ENCODE results near the gene HNRNPA2B1. TPM values are rescaled to one million over a fixed set of nuclear protein-coding genes. Genes with fewer than 3 reads are reported as not detected.

HNRNPA2B1 gene
- total and polyA plus RNA-seq, 2 of the 8 experiments (the other 6 are each of a cell fraction or from before 2014, with no cell fraction given), result 276 to 1,255 TPM

- H4K8ac ChIP-seq (ENCODE audit: extremely low read depth, insufficient read depth, low read length), result no peak overlapping the region
- no peaks in the 10 kb centered on the region for H3K23me2 ChIP-seq (ENCODE audit: low read depth, low read length)
- ChIA-PET POLR2A (ENCODE audit: partially characterized antibody) (interaction anchor here (1.0 to 17.3 kb wide), 5 partner anchors 10 to 91 kb away, joined by 3 to 578 read pairs (median 4); partner anchors contain the start of genes CBX3 and HNRNPA2B1), CTCF (ENCODE audit: partially characterized antibody) (interaction anchor here (2.4 to 2.6 kb wide), 2 partner anchors 73 to 88 kb away, joined by 6 to 9 read pairs; no protein-coding TSS in a partner anchor)
- no peak overlapping the region for H2BK12ac ChIP-seq (ENCODE audit: low read depth, low read length)
- no peaks in the 10 kb centered on the region for H3K27me3 ChIP-seq (replicated peaks in 1 of 4; ENCODE audit: control insufficient read depth in 3 of 4, extremely low read depth in 1 of 4, insufficient read depth in 3 of 4, low read length in 3 of 4)
- H4K91ac ChIP-seq (replicated peaks; ENCODE audit: insufficient read length, low read length), result no peak overlapping the region
- H3K27ac ChIP-seq (ENCODE audit: low read depth, low read length), result no peak overlapping the region
- H2BK120ac ChIP-seq (replicated peaks; ENCODE audit: low read depth, low read length), result no peak overlapping the region
- peaks cover 4% of the 10 kb centered on the region; the same call in 1 of the 2 replicates for H3K79me1 ChIP-seq (ENCODE audit: low read depth, low read length)
- H3K79me2 ChIP-seq (ENCODE audit: control insufficient read depth in 1 of 2, insufficient read depth in 2 of 2, low read length in 2 of 2), result peaks cover 6 to 30% of the 10 kb centered on the region in 2 experiments
- H3K56ac ChIP-seq (replicated peaks; ENCODE audit: insufficient read length, low read depth, low read length), result no peak overlapping the region
- no peak overlapping the region for H2AFZ ChIP-seq (ENCODE audit: low read length)
- H3K4ac ChIP-seq (replicated peaks; ENCODE audit: insufficient read length, low read depth, low read length), result no peak overlapping the region
- no peak overlapping the region for H4K5ac ChIP-seq (ENCODE audit: insufficient read length, low read depth, low read length)
- H2BK5ac ChIP-seq (ENCODE audit: low read depth, low read length), result no peak overlapping the region
- H4K20me1 ChIP-seq (replicated peaks in 1 of 2; ENCODE audit: control insufficient read depth in 1 of 2, insufficient read depth in 2 of 2, low read length in 2 of 2), result peaks cover 0 to 5% of the 10 kb centered on the region in 2 experiments
- H3K9ac ChIP-seq (replicated peaks in 1 of 4; ENCODE audit: extremely low read depth in 1 of 4, low read depth in 3 of 4, low read length in 3 of 4), result no peak overlapping the region
- no peak overlapping the region for H3K23ac ChIP-seq (ENCODE audit: insufficient read length)
- no peak overlapping the region for H3K4me2 ChIP-seq (ENCODE audit: insufficient read depth in 1 of 2, low read depth in 2 of 2, low read length in 2 of 2)
- peaks cover 0 to 16% of the 10 kb centered on the region in 2 experiments; a peak in 2 of 4 replicates for H3K9me3 ChIP-seq (ENCODE audit: insufficient read depth in 2 of 2, low read depth in 1 of 2, low read length in 1 of 2)
- H3K4me1 ChIP-seq (replicated peaks in 1 of 4; ENCODE audit: control insufficient read depth in 3 of 4, insufficient read depth in 4 of 4, low read length in 3 of 4), result peaks cover 0 to 5% (median 0%) of the 10 kb centered on the region in 4 experiments; a peak in 1 of 7 replicates
- H3K18ac ChIP-seq (ENCODE audit: extremely low read depth, low read length), result no peak overlapping the region
- no peak overlapping the region for H3K14ac ChIP-seq (ENCODE audit: insufficient read length)
- 93% methylated on average over 7 of the region's 7 CpGs; no CpG with 5 or more reads in 1 of the 2 experiments for WGBS, 2 experiments (ENCODE audit: extremely low coverage in 1 of 2, insufficient coverage in 1 of 2, insufficient read length in 1 of 2, insufficient replicate concordance in 2 of 2, low coverage in 1 of 2, low lambda C conversion rate in 2 of 2, missing lambda C conversion rate in 1 of 2)
- no peak overlapping the region for H2BK15ac ChIP-seq (ENCODE audit: low read length)
- H3K36me3 ChIP-seq (ENCODE audit: control insufficient read depth in 2 of 4, insufficient read depth in 4 of 4, low read length in 3 of 4), result peaks cover 3 to 23% (median 6%) of the 10 kb centered on the region in 4 experiments; a peak in 3 of 8 replicates
- H3K4me3 ChIP-seq (ENCODE audit: extremely low read depth in 1 of 4, insufficient read depth in 2 of 4, low read depth in 3 of 4, low read length in 4 of 4), result no peak overlapping the region
- DNase-seq (ENCODE audit: low read depth in 1 of 2, low spot score in 2 of 2), result no peak
- FAIRE-seq, result no peak
- H2BK20ac ChIP-seq (ENCODE audit: low read length), result no peak overlapping the region
- no peak overlapping the region for H2AK5ac ChIP-seq (ENCODE audit: low read depth, low read length)
- no peak for TF ChIP-seq SIN3A (conservative IDR thresholded peaks at IDR 0.05 in 1 of 2, IDR thresholded peaks at IDR 0.05 in 1 of 2; ENCODE audit: low read depth in 1 of 2, low read length in 2 of 2)
Observed at GRCh38 chr7:26178272-26178960, 22.1 kb downstream of the HNRNPA2B1 start.

All from H1 (cell line).